Mammary epithelial cell (primary cell): ENCODE data around the gene COL11A2.

ENCODE experiments used
- EZH2 ChIP-seq: IDR thresholded peaks from 2 replicates; pipeline ENCODE4 v1.6.1; 2012; ENCODE audit warnings: low read length, inconsistent platforms, borderline replicate concordance
- TF ChIP-seq, protein P1 (sequence below), 2 donors: IDR thresholded peaks in 1 of 2; conservative IDR thresholded peaks in 1 of 2; 2 replicates each; pipeline ENCODE4 v1.5.1; 2011 to 2012; ENCODE audit warnings: inconsistent platforms in 2 of 2, low read length in 2 of 2, mild to moderate bottlenecking in 2 of 2, control low read depth in 1 of 2, low read depth in 1 of 2; ENCODE audit not compliant: insufficient read depth in 1 of 2; ENCODE audit errors: extremely low read depth in 1 of 2

DNA sequence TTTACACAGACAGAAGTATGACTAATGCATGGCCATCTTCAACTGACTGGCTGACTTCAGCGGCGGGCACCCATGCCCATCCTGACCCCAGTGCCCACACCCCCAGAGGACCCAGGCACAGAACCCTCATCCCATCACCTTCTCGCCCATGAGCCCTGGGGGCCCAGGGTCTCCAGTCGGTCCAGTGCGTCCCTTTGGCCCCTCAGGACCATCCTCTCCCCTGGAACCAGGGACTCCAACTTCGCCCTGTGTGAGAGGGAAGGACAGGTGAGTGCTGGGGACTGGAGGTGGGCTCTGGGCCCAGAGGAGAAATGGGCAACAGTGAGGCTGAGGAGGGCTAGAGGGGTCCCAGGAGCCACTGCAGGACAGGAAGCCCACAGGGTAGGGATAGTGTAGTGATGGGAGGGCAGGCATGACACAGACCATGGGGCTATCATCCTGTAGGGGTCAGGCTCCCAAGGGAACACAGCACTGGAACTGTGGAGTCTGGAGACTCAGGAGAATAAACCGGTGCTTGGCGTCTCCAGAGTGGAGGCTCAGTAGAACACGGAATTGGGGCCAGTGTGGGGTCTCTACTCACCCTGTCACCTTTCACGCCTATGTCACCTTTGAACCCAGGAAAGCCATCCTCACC is 16.7 kb downstream of the COL11A2 start:
- TF ChIP-seq, protein P1, sequence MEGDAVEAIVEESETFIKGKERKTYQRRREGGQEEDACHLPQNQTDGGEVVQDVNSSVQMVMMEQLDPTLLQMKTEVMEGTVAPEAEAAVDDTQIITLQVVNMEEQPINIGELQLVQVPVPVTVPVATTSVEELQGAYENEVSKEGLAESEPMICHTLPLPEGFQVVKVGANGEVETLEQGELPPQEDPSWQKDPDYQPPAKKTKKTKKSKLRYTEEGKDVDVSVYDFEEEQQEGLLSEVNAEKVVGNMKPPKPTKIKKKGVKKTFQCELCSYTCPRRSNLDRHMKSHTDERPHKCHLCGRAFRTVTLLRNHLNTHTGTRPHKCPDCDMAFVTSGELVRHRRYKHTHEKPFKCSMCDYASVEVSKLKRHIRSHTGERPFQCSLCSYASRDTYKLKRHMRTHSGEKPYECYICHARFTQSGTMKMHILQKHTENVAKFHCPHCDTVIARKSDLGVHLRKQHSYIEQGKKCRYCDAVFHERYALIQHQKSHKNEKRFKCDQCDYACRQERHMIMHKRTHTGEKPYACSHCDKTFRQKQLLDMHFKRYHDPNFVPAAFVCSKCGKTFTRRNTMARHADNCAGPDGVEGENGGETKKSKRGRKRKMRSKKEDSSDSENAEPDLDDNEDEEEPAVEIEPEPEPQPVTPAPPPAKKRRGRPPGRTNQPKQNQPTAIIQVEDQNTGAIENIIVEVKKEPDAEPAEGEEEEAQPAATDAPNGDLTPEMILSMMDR (conservative IDR thresholded peaks at IDR 0.05 in 1 of 2, IDR thresholded peaks at IDR 0.05 in 1 of 2; ENCODE audit: extremely low read depth in 1 of 2, insufficient read depth in 1 of 2, low read depth in 1 of 2, low read length in 2 of 2), result peak in 1 of 2 donors; percentile 16
- TF ChIP-seq EZH2, result no peak
